GM12874 (cell line): ENCODE data around the gene RCBTB2.

Experiments
- CTCF ChIP-seq: IDR thresholded peaks from 2 replicates; pipeline ENCODE4 v1.5.1; 2011; ENCODE audit warnings: low read depth, mild to moderate bottlenecking, control low read depth, low read length, moderate library complexity; ENCODE audit not compliant: insufficient read depth

The RCBTB2 gene

GRCh38 chr13:48485432-48485831 is 47.4 kb downstream of the RCBTB2 start:
- no peak for TF ChIP-seq CTCF

GRCh38 chr13:48483575-48483974 is 49.3 kb downstream of the RCBTB2 start:
- TF ChIP-seq CTCF = no peak

GRCh38 chr13:48478391-48478790 is 54.5 kb downstream of the RCBTB2 start:
- TF ChIP-seq CTCF = no peak

GRCh38 chr13:48477191-48477855 is 55.6 kb downstream of the RCBTB2 start:
- TF ChIP-seq CTCF = no peak

GRCh38 chr13:48476686-48477085 is 56.2 kb downstream of the RCBTB2 start:
- TF ChIP-seq CTCF = no peak

GRCh38 chr13:48476215-48476614 is 56.7 kb downstream of the RCBTB2 start:
- no peak for TF ChIP-seq CTCF

GRCh38 chr13:48475230-48475629 is 57.6 kb downstream of the RCBTB2 start:
- 0 out of 2 replicates have a peak, but pooled peaks have one; percentile 10 for TF ChIP-seq CTCF
